Endothelial cell of hepatic sinusoid (primary cell): Measurements from ENCODE around the gene PLEKHN1.
"Not testable (repeated sequence)": the region's sequence is repeated elsewhere in the genome, so short reads cannot be mapped to it uniquely, and the experiment has no call there.

ENCODE experiments used
- in situ Hi-C: cut with HindIII; loops from 2 replicates; pipeline ENCODE4 v1.10.0; 2017; ENCODE audit warnings: low sequenced_read_pairs

Gene PLEKHN1

DNA sequence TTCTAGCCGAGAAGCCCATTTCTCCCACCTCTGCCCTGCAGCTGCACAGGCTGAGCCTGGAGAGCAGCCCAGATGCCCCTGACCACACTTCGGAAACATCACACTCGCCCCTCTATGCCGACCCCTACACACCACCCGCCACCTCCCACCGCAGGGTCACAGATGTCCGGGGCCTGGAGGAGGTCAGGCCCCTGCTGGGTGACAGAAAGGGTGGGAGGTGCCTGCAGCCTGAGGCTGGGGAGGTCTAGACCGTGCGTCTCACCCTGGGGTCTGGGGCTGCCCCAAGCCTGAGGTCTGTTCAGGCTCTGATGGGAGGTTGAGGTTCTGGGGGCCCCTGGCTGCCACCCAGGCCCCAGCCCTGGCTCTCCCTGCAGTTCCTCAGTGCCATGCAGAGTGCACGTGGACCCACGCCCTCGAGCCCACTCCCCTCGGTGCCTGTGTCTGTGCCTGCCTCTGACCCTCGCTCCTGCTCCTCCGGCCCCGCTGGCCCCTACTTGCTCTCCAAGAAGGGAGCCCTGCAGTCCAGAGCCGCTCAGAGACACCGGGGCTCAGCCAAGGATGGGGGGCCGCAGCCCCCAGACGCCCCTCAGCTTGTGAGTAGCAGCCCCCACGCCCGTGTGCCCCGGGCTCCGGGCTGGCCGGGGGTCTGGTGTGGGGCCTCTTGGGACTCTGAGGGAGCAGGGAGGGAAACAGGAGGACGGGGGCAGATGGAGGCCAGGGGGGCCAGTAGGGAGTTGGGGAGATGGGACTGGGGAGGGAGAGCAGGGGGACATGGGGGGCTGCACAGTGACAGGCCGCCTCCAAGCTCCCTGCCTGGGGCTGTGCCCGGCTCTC, 7.4 kb downstream of the PLEKHN1 start:
- in situ Hi-C loops, result no loop called here

DNA sequence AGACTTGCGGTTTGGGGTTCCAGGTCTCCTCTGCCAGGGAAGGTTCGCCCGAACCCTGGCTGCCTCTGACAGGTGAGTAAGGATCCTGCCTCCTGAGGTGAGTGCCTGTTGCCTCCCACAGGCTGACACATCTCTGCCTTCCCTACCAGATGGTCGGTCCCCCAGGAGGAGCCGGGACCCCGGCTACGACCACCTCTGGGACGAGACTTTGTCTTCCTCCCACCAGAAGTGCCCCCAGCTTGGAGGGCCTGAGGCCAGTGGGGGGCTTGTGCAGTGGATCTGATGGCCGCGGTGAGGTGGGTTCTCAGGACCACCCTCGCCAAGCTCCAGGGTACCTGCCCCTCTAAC, 8.0 kb downstream of the PLEKHN1 start:
- in situ Hi-C loops, result no loop called here

DNA sequence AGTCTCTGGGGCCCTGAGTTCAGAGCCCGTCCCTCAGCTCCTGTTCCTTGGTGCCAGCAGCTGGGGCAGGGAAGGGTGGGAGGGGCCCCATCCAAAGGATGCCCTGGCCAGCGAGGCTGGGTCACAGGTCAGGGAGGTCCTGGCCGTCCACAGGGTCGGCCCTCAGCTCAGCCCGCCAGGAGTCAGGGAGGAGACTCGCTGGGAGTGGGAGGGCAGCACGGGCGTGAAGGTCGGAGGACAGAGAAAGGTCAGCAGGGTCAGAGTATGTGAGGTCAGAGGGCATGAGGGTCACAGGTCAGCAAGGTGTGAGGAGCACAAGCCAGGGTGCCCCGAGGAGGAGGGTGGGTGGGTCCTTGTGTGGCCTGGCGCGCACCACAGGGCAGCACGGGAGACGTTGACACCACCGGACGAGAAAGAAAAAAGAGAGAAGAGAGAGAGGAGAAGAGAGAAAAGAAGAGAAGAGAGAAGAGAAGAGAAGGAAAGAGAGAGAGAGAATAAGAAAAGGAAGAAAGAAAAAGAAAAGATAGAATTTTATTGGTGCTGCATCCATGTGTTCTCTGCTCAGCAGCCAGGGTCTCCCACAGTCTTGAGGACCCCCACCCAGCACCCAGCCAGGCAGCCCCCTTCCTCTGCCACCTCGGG, 8.5 kb downstream of the PLEKHN1 start:
- in situ Hi-C loops, result no loop called here

DNA sequence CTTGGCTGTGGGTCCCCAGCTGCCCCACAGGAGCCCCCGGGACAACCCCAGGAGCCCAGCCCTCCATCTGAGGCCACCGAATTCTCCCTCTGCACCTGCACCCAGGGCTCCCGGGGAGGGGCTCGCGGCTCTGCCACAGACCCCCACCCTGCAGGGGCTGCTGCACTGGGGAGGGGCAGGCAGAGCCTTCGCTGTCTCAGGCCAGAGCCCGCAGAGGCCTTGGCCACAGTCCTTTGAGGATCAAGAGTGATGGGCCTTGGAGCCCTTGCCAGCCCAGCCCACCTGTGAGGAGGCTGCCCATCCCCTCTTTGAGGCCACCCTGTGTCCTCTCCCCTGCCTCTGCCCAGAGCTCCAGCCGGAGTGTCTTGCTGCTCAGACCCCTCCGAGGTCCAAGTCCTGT, 9.1 kb downstream of the PLEKHN1 start:
- in situ Hi-C loops, result no loop called here

DNA sequence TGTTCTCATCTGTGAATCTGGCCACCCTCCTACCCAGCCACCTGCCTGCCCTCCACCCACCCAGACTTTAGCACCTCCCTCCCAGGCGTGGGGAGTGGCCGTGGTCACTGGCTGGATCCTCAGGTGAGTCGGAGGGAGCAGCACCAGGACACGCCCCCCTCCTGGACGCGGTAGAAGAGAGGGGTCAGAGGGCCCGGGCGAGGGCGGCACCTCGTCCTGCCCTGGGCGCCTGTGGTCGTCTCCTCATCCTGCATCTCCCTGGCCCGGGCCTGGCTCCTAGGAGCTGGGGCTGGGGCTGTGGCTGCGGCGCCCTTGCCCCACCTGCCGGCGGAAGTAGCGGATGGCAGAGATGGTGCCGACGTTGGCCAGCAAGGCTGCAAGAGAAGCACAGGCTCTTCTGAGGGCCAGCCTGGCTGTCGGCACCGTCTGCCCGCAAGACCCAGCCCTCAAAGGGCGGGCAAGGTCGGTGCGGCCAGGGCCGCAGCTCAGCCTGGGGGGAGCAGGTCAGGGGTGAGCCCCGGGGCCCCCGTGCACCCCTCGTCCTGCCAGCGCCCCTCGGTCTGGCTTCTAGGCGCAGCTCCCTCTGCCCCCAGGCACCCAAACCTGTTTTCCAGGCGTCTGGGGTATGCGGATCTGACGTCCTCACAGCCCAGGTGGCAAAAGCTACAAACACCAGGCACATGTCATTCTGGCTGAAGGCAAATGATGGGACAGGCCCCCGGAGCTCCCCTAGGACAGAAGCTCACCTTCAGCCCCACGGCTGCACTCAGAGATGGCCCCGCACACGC, 9.8 kb downstream of the PLEKHN1 start:
- in situ Hi-C loops, result no loop called here

DNA sequence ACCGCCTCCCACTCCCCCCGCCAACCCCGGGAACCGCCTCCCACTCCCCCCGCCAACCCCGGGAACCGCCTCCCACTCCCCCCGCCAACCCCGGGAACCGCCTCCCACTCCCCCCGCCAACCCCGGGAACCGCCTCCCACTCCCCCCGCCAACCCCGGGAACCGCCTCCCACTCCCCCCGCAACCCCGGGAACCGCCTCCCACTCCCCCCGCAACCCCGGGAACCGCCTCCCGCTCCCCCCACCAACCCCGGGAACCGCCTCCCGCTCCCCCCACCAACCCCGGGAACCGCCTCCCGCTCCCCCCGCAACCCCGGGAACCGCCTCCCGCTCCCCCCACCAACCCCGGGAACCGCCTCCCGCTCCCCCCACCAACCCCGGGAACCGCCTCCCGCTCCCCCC, 10.5 kb downstream of the PLEKHN1 start:
- in situ Hi-C loops, result not testable (repeated sequence)

DNA sequence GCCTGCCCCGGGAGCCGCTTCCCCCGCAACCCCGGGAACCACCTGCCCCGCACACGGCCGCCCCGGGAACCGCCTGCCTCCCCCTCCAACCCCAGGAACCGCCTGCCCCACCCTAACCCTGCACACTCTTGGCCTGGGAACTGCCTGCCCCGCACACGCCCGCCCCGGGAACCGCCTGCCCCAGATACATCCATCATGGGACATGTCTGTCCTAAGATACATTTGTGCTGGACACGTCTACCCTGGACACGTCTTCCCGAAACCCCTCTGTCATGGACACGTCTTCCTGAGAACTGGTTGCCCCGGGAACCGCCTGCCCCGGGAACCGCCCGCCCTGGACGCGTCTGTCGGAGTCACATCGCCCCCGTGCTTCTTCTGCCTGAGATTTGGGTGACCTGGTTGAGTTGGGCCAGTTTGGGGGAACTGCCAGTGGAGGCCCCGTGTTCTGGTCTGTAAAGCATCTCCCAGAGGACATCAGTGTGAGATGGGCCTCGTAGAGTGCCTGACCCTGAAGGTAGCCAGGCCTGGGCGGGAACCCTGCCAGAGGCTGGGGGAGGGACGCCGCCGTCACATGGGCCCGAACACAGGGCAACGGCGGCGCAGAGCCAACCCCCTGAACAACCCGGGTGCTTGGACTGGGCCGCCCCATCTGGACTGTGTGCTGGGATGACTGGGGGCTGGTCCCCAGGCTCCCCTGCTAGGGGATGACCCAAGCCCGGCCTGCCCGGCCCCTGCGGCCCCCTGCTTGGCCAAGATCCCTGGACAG, 12.0 kb downstream of the PLEKHN1 start:
- in situ Hi-C loops, result no loop called here

DNA sequence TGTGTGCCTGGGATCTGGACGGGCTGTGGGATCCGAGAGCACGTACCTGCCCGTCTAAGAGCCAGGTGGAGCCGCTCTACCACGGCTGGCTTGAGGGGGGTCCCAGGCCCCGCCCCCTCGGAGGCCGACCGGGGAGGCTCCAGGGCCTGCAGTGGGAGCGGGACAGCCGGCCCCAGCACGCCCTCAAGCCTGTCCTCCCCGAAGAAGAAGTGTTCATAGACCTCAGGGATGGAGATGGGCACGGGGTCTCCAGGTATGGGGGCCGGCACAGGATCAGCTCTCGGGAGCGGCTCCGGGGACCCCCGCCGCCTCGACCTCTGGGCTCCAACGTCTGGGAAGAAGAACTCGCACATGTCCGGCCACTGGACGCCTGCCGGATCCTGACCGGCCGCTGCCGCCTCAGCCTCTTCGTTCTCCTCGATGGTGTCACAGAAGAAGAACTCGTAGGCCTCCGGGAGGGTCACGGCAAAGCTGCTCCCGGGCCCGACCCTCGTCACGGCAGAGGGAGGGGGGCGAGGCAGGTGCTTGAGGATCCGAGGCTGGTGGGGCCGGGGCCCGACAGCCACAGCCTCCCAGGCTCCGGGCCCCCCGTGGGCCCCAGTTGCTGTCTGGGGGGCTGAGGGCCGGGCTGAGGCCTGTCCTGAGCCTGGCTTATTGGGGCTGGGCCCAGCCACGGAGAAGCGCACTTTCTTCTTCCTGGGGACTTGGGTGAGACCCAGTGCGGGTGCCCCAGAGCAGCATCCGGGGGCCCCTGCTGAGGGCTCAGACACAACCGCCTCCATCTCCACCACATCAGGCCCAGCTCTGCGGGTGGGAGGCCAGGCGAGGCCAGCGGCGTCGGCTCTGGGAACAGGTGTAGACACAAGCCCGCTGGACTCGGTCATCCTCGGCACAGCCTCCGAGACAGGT, 12.8 kb downstream of the PLEKHN1 start:
- in situ Hi-C loops, result no loop called here

DNA sequence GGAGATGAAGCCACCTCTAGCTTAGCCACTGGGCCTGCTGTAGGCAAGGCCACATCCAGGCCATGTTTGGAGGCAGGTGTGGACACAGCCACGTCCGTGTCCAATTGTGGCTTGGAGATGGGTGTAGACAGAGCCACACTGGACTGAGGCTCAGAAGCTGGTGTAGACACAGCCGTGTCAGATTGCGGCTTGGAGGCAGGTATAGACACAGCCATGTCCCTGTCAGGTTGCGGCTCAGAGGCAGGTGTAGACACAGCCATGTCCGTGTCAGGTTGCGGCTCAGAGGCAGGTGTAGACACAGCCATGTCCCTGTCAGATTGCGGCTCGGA, 13.4 kb downstream of the PLEKHN1 start:
- in situ Hi-C loops, result no loop called here

DNA sequence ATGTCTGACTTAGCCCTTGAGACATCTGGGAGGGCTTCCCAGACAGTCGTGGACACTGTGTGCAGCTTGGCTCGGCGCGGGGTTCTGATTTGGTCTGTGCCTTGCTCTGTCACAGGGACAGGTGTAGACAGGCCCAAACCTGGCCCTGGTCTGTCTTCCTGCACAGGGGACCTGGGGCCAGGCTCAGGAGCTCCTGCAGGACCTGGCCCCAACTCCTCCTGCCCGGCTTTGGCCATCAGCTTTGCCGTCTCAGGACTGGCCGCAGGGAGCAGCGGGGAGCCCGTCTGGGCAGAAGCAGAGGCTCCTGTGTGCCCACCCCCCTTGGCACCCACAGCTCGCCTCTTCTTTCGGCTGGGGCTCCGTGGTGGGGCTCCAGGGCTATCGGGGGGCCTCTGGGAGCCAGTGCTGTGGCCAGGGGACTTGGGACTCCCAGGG, 13.9 kb downstream of the PLEKHN1 start:
- in situ Hi-C loops, result no loop called here

DNA sequence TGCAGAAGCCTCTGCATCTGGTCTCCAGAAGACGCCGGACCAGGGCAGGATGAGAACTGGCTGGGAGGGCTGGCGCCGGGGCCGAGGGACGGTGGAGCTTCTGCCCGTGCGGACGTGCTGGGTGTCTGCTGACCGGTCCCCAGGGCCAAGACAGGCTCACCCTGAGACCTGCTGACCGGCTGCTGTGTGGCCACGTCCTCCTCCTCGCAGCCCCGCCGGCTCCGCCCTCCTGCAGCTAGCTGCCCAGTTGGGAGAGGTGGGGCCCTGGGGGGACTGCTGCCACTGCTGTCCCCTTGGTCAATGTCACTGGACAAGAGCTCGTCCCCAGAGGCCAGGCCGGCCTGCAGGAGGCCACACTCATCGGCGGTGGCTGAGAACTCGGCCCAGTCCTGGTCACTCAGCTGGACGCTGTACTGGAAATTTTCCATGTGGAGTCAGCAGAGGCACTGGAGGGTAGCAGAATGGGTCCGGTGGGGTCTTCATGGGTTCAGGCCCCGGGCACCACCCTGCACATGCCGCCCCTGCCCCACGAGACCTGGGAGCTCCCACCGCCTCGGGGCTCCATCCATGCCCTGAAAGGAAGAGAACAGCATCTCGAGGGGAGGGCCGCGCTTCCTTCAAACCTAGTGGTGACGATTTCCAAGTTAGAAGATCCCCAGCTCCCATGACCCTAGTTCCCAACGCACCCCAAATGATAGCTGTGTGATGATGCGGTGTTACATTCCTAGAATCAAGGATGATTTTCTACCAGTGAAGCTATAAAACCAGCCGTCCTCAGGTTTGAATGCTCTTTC, 14.5 kb downstream of the PLEKHN1 start:
- in situ Hi-C loops, result no loop called here

DNA sequence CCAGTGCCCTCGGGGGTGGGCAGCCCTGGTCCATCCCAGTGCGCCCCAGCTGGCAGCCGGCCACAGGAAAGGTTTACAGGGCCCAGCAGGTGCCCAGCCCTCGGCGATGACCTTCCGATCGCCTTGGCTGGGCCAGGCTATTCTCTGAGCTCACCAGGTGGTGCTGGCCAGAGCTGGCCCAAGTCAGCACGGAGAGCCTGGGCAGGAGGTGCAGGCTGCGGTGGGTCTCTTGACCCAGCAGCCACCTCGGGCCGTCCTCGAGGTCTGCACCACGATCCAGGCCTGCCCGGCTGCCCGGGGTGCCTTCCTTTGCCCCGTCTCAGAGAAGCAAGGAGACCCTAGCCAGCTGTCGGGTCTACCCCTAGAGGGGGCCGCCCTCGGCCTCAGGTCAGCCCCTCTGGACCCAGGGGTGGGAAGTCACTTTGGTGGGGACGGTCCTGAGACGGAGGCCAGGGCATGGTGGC, 15.2 kb downstream of the PLEKHN1 start:
- in situ Hi-C loops, result no loop called here

DNA sequence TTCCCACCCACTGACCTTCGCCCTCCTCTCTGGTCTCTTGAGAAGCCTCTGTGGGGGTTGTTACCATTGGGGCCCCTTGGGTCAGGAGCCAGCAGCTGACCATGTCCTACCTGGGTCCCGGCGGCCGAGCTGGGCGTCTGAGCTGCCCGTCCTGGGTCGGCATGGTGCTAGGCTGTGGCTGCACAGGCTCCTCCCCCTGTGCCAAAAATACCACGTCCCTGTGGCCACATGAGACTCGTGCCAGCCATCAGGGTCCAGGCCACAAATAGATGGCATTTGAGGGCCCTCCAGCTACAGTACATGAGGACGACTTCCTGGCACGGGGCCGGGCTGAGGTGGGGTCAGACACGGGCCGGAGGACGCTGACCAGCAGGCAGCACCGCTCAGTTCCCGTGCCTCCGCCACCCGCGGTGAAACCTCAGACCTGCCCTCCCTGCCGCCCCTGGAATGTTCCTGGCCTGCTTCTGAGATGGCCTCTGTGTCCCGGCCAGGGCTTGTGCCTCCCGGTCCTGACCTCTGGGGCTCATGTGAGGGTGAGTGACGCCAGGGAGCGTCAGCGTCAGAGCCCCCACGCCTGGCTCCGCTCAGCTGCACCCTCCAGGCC, 15.8 kb downstream of the PLEKHN1 start, which contains the start of gene PERM1:
Gene PERM1 (minus strand): TSS at position 139 of the 604 bp plus-strand sequence. CDS start 1,064 bp downstream, outside the sequence.
- in situ Hi-C loops, result no loop called here

DNA sequence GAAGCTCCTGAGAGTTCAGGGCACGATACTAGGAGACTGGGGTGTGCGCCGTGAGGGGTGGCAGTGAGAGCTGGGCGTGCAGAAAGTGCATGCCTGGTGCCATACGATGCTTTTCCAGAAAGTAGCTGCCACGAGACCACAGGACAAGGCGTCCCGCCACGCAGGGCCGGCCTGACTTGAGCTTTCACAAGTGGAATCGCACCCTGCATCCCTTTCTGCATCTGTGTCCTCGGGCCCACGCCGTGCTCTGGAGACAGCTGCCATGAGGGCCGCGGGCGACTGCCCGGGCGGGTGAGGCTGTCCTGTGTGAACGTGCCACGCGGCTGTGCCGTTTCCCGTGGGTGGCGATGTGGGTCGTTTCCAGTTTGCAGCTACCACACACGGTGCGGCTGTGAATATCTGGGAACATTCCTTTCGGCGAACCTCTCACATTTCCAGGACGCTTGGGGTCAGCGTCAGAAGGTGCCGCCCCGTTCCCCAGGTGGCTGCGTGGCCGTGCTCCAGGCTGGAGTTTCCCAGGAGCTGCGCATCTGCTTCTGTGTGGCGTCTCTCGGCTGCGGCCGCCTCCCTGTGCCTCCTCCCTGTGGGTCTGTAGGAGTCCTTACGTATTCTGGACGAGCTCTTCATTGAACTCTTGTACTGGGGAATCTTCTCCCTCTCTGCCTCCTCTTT, 16.6 kb downstream of the PLEKHN1 start:
- in situ Hi-C loops, result no loop called here

DNA sequence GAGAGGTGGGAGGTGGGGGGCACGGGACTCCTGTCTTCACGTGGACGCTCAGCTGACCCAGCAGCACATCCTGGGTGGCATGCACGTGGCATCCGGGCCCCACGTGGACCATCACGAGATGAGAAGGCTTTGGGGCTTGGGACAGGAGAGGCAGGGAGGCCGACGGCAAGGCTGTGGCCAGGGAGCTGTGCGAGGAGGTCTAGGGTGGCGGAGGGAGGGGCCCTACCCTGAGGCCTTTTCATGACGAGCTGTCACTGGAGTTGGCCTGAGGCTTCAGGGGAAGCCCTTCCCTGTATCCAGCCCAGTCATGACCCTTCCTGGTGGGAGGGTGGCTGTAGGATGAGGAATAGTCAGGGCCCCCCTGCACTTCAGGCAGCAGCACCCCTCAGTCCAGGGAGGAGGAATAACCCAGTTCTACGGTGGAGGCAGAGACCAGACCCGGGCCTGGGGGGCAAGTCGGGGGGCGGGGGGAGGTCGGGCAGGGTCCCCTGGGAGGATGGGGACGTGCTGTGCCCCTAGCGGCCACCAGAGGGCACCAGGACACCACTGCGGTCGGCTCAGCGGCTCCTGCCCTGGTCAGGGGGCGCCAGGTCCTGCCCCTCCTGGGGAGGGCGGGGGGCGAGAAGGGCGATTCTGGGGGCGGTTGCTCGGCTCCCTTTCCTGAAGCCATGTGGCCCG, 17.7 kb downstream of the PLEKHN1 start:
- in situ Hi-C loops, result no loop called here

DNA sequence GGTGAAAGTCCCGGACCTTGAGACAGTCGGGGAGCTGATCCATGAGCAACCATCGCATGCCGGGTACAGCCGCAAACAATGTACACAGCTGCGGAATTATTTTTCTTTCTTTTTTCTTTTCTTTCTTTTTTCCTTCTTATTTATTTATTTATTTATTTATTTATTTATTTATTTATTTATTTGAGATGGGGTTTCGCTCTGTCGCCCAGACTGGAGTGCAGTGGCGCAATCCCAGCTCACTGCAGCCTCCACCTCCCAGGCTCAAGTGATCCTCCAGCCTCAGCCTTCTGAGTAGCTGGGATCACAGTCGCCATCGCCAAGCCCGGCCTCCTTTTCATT, 18.2 kb downstream of the PLEKHN1 start:
- in situ Hi-C loops, result no loop called here

DNA sequence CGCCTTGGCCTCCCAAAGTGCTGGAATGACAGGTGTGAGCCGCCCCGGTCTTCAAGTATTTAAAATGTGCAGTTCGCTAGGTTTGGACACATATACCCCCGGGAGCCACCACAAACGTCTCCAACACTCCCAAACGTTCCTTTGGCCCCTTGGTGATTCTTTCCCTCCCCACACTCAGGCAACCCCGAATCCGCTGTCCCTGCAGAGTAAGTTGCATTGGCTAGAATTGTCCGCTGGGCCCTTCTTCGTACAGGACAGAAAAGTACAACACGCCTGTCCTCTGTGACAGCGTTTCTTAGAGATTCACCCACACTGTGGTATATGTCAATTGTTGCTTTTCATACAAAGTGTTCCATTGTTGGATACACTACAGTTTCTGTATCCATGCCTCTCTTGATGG, 18.8 kb downstream of the PLEKHN1 start:
- in situ Hi-C loops, result no loop called here

DNA sequence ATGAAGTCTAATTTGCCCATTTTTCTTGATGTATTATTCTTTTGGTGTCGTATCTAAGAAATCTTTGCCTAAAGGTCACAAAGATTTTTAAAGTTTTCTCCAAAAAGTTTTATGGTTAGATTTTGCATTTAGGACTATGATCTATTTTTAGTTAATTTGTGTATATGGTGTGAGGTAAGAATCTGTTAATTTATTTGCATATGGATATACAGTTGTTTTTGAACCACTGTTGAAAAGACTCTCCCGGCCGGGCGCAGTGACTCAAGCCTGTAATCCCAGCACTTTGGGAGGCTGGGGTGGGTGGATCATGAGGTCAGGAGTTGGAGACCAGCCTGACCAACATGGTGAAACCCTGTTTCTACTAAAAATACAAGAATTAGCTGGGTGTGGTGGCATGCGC, 21.8 kb downstream of the PLEKHN1 start:
- in situ Hi-C loops, result not testable (repeated sequence)
